Posterior vena cava (tissue), 2 donors: Measurements from ENCODE around the gene MAPKAPK2. TPM values are rescaled to one million over a fixed set of nuclear protein-coding genes. Genes with fewer than 3 reads are reported as not detected.

ENCODE experiments used
- DNase-seq: peaks from one replicate; pipeline ENCODE4 v3.0.0-alpha.2; 2020; ENCODE audit warnings: low spot score
- intact Hi-C, 2 donors: fragments of 100-400 bp; cut with DNase I; formaldehyde crosslinking; loops; one replicate each; pipeline versions ENCODE4 v1.14.1 to v1.14.2; 2022 to 2023
- total RNA-seq, 2 donors: library from RNA; stranded (reverse); fragmentation: NEBNext Ultra II Directional; extraction: Animal tissue kit (Norgen Biotek cat#: 25700); gene quantifications; one replicate each; pipeline ENCODE4 v1.2.1, GENCODE V29; 2021
- donor health status: DM: yes; HTN: yes; CAD: no.
- donor health status: DM: yes; HTN: yes; CAD: no.

The MAPKAPK2 gene
- total RNA-seq, 2 donors from 2014 or later, result 69.0 to 102 TPM

DNA sequence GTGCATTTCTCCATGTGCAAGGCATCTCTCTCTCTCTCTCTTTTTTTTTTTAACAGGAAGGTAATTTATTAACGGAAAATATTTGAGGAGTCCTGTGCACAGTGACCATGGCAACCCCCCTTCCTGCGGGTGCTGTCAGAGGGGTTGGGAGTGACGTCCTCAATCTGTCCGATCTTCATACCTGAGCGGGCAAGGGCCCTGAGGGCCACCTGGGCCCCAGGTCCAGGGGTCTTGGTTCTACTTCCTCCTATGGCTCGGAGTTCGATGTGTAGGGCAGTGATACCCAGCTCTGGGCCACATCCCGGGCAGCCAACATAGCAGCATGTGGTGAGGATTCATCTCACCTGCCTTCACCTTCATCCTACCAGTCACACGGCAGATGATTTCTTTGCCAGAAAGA lies 11.0 kb downstream of the MAPKAPK2 start:
- no peak for DNase-seq
- intact Hi-C loops, result no loop called here

DNA sequence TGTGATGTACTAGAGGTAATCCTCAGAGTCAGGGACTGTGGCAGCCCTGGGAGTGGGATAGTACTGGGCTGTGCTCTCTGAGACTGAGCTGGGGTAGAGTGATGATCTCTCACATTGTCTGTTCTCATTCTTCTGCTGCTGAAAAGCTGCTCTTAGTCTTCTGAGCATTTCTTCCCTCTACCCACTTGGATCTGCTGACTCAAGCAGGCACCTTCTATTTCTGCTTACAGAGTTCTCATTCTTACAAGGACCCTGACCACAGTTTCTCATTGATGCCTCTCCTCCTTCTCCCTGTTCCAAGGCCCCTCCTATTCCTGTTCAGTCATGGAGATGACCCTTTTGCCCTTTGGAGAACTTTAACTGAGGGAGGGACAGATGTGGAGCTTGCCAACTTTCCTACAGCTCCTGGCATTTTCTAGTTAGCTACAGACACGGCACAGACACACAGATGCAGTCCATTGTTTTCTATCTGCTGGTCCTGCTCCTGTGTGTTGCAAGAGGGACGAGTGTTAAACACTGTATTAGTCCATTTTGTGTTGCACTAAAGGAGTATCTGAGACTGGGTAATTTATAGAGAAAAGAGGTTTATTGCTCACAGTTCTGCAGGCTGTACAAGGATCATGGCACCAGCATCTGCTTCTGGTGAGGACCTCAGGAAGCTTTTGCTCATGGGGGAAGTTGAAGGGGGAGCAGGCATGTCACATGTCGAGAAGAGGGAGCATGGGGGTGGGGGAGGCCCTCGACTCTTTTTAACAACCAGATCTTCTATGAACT lies 12.3 kb downstream of the MAPKAPK2 start:
- DNase-seq, result no peak

DNA sequence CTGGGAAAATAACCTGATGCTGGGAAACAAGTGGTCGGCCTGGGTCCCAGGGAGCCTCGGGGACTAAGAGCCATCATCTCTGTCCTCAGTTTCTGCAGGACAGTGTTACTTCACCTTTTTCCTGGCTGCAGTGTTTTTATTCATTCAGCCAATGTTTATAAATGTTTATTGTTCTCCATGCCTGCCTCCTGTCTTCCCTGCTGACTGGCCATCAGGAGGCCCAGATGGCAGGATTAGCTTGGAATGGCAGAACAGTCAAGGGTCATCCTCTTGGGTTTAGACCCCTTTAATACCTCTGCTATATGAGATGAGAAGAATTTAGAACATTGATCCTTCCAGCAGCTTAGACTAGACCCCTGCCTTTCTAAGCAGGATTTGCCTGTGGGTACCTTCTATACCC lies 13.3 kb downstream of the MAPKAPK2 start:
- intact Hi-C loops, result no loop called here
- no peak for DNase-seq

More for the DNA sequence above, 12.3 kb downstream of the MAPKAPK2 start:
- intact Hi-C loops, result no loop called here

DNA sequence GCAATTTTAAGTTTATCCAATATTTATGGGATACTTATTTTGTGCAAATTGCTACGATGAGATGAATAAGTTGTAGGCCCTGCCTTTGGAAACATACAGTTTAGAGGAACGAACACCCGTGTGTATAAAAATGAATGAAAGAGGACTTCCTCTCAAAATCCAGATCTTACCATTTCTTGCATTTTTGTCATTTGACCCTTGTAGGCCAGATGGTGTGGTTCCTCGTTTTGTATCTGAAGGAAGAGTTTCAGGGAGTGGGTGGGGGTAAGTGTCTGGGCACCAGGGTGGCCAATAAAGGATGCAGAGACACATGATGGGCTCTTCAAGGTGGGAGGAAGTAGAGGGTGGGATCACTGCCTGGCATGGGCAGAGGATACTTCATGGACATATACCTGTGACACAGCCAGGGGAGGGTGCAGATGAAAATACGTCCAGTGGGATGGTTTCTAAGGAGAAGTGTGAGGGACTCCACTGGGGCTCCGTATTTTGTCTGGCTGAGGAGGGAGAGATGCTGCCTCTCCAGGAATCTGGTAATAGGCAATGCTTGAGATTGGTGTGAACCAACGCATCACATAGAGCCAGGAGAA lies 14.4 kb downstream of the MAPKAPK2 start:
- intact Hi-C loops, result no loop called here
- no peak for DNase-seq

GRCh38 chr1:206699626-206700025 lies 14.9 kb downstream of the MAPKAPK2 start:
- no peak for DNase-seq
- intact Hi-C loops, result no loop called here

- intact Hi-C loops, result loop anchor here in 1 of 2 donors (1.0 kb wide), 1 partner anchor 26 kb away; no protein-coding TSS in a partner anchor
- no peak for DNase-seq
Measured at GRCh38 chr1:206700445-206701036, 15.8 kb downstream of the MAPKAPK2 start.

DNA sequence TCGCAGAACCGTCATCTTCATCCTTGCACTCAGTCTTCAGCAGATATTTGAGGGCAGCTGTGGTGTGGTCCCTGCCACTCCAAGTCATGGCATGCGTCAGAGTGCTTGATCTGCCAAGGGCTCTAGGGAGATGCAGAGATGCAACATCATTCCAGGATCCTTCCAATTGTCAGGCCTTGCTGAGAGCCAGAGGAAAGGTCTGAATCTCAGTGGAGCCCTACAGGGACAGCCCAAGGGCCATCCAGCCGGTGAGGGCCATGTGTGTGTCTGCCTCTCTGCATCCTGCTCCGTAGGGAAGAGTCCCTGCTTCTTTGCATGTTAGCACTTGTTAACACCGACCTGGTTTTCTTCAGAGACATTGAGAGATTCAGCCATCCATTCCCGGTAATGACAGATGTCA lies 17.6 kb downstream of the MAPKAPK2 start:
- DNase-seq, result no peak
- intact Hi-C loops, result no loop called here

GRCh38 chr1:206702803-206703202 lies 18.1 kb downstream of the MAPKAPK2 start:
- DNase-seq, result no peak
- intact Hi-C loops, result no loop called here

GRCh38 chr1:206703661-206704060 lies 19.0 kb downstream of the MAPKAPK2 start:
- DNase-seq, result no peak
- intact Hi-C loops, result no loop called here

DNA sequence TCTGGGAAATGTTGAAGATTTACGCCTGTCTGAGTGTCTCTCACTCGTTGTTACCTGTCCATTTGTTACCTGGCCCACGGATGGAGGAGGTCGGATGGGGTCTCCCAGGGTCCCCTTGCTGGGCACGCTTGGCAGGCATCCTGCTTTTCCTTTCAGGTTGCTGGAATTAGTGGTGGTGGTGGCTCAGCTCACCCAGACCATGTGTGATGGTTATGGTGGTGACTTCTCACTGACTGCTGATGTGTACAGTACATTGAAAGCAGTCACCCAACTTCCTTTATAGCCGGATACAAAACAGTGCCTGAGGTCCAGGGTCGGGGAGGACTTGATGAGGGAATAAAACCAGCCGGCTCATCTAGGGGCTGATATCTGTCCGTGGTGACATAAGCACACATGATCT lies 19.5 kb downstream of the MAPKAPK2 start:
- no peak for DNase-seq
- intact Hi-C loops, result no loop called here

- intact Hi-C loops, result no loop called here
- DNase-seq, result no peak
Measured at GRCh38 chr1:206705191-206705590, 20.5 kb downstream of the MAPKAPK2 start.

DNA sequence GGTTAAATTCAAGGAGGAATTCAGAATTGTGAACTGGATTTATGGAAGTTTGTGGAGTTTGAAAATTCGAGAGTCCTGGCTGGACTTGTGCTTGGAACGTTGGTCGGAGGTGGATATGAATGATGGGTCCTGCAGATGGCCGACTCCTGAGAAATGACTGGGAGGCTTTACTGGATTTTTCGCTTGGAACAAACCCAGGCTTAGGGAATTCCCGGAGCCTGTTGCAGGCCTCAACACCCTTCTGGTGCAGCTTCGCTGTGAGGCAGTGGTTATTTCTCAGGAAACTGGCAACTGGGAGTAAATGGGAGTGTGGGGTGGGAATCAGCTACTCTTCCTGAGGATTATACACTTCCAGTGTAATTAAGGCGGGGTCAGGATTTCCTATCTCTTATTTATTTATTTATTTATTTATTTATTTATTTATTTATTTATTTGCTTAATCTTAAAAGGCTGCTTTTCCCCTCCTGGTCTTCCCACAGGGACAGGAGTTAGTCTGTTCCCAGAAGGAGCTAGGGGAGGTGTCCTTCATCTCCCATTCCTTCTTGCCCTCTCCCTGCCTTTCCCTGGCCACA lies 21.1 kb downstream of the MAPKAPK2 start:
- no peak for DNase-seq
- intact Hi-C loops, result loop anchor here in 1 of 2 donors (1.0 kb wide), 1 partner anchor 32 kb away; no protein-coding TSS in a partner anchor

GRCh38 chr1:206706298-206706791 lies 21.6 kb downstream of the MAPKAPK2 start:
- DNase-seq, result peak; percentile 95
- intact Hi-C loops, result loop anchor here in 1 of 2 donors (1.0 kb wide), 1 partner anchor 32 kb away; no protein-coding TSS in a partner anchor

GRCh38 chr1:206706806-206707366 lies 22.2 kb downstream of the MAPKAPK2 start:
- intact Hi-C loops, result loop anchor here in 1 of 2 donors (1.0 kb wide), 1 partner anchor 31 kb away; no protein-coding TSS in a partner anchor
- no peak for DNase-seq

DNA sequence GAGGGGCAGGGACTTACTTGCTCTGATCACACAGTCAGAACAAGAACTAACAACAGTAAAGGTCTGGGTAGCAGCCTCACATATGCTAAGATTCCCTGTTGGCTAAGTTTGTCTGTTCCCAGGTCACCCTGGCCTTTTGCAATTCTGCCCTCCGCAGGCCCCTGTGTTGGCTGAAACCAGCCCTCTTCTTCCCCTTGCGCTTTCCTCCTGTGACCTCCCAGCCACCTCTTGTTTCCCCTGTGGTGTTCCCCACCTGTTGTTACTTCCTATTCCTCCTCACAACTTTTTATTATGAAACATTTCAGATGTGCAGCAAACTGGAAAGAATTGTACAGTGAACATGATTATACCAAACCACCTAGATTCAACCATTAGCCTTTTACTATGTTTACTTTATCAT lies 23.4 kb downstream of the MAPKAPK2 start:
- intact Hi-C loops, result no loop called here

GRCh38 chr1:206708882-206709281 lies 24.2 kb downstream of the MAPKAPK2 start:
- intact Hi-C loops, result no loop called here
- no peak for DNase-seq

More for the DNA sequence above, 23.4 kb downstream of the MAPKAPK2 start:
- DNase-seq, result no peak

DNA sequence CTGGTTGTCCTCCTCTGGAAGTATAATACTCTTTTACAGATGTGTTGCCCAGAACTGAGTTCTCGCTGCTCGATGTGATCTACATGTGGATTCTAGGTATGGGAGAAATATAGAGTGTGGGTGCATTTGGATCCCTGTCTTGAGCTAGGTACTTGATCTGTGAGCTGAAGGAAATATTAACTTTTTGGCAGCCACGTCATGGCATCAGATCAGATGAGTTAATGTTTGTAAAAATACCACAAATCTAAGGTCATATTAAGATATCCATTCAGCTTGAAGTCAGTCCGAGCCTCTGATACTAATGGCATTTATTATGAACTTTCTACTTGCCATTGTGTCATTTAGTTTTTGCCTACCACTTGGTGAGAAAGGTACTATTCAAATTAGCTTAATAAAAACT lies 24.6 kb downstream of the MAPKAPK2 start:
- DNase-seq, result no peak
- intact Hi-C loops, result no loop called here

GRCh38 chr1:206709772-206710459 lies 25.2 kb downstream of the MAPKAPK2 start:
- DNase-seq, result no peak

DNA sequence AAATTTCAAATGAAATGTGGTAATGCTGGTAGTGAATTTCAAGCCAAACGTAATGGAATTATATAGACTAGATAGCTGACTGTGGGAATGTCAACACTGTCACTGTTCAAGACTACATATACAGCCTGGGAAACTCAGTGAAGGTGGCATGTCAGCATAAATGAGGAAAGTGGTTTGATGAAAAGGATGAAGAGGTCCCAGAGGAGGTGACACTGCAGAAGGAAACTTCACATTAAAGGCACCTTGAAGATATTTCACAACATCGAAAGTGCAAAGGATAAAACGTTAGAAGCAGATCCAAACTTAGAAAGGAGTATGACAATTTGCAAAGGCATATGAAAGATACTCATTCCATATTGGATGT lies 25.7 kb downstream of the MAPKAPK2 start:
- no peak for DNase-seq
- intact Hi-C loops, result no loop called here

More at GRCh38 chr1:206709772-206710459, 25.2 kb downstream of the MAPKAPK2 start:
- intact Hi-C loops, result no loop called here
